AG10803 (cell line): ENCODE data around the gene LRPAP1.

Experiments
- DNase-seq: peaks from one replicate; pipeline ENCODE4 v3.0.0; 2010; ENCODE audit warnings: low read depth
- H3K4me3 ChIP-seq: 2 replicates; pipeline ENCODE4 v1.5.1; 2011; ENCODE audit warnings: mild to moderate bottlenecking, low read length, control low read depth
- CTCF ChIP-seq: conservative IDR thresholded peaks from 2 replicates; pipeline ENCODE4 v1.5.1; 2011; ENCODE audit warnings: mild to moderate bottlenecking, low read length, control low read depth, inconsistent platforms

Gene LRPAP1

GRCh38 chr4:3501126-3501824 is 30.9 kb downstream of the LRPAP1 start:
- no peak for TF ChIP-seq CTCF
- no peak for DNase-seq
- H3K4me3 ChIP-seq: no peak overlapping the region

- TF ChIP-seq CTCF: no peak
- no peak overlapping the region for H3K4me3 ChIP-seq
- no peak for DNase-seq
Measured at GRCh38 chr4:3500634-3501101, 31.6 kb downstream of the LRPAP1 start.

GRCh38 chr4:3500111-3500510 is 32.1 kb downstream of the LRPAP1 start:
- TF ChIP-seq CTCF: no peak
- no peak for DNase-seq
- no peak overlapping the region for H3K4me3 ChIP-seq

GRCh38 chr4:3499710-3500109 is 32.5 kb downstream of the LRPAP1 start:
- no peak for DNase-seq
- H3K4me3 ChIP-seq: no peak overlapping the region

GRCh38 chr4:3498901-3499510 is 33.2 kb downstream of the LRPAP1 start:
- no peak overlapping the region for H3K4me3 ChIP-seq
- no peak for DNase-seq
- no peak for TF ChIP-seq CTCF

More at GRCh38 chr4:3499710-3500109, 32.5 kb downstream of the LRPAP1 start:
- TF ChIP-seq CTCF: no peak

- H3K4me3 ChIP-seq: no peak overlapping the region
- TF ChIP-seq CTCF: no peak
- DNase-seq: no peak
Measured at GRCh38 chr4:3498407-3498806, 33.8 kb downstream of the LRPAP1 start.
